Measurements from ENCODE around the gene BBX.

- TF ChIP-seq BACH2 (CRISPR knock-in tag; IDR thresholded peaks at IDR 0.05; ENCODE audit: borderline replicate concordance) (no peak), ZNF8 (CRISPR knock-in tag; IDR thresholded peaks at IDR 0.05) (no peak), OSR1 (CRISPR knock-in tag; IDR thresholded peaks at IDR 0.05) (no peak)
Measured at GRCh38 chr3:107795514-107796094, 272.8 kb downstream of the BBX start.

Measured in SK-N-SH treated with all-trans-retinoic acid at 6 μM for 48 hours (cell line).